NCI-H146 (cell line): ENCODE data around the gene PDXDC1.
"Not testable (repeated sequence)": the region's sequence is repeated elsewhere in the genome, so short reads cannot be mapped to it uniquely, and the experiment has no call there.

Experiments used
- DNase-seq: peaks from one replicate; lab custom pipeline; 2025; lab: John Stamatoyannopoulos, UW

Gene PDXDC1

DNA sequence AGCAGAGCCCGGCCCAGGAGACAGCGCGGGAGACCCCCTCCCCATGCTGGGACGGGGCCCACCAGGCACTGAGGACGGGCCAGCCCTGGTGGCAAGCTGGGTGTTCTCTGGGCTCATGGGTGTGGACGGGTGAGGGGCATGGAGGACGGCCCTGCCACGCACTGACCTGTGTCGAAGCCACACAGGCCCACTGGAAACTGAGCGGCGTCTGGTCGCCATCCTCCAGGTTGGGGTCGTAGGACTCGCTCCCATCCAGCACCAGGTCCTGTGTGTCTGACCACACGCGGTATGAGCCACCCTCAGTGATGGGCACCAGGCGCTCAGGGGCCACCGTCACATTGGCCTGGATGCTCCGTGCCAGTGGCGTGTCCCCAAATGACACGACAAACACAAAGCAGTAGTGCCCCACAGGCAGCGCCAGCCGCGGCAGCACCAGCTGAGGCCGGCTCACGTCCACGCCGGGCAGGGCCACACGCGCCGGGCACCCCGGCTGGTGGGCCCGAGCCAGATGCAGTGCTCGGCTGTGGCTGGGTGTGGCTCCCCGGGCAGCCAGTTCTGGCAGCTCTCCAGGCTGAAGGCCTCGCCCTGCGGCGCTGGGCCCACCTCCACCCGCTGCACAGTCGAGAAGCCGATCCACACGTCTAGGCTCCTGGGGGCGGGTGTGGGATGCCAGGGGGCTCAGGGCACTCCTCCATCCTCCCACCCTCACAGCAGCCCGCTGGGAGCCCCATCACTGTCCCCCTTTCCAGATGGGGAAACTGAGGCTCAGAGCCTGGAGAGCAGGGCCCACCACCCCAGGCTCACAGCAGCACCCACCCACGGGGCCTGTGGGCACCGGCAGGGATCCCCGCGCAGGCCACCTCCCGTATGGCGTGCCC lies 160.9 kb downstream of the PDXDC1 start:
- not testable (repeated sequence) for DNase-seq

GRCh38 chr16:15137514-15137913 lies 162.7 kb downstream of the PDXDC1 start:
- DNase-seq = not testable (repeated sequence)

DNA sequence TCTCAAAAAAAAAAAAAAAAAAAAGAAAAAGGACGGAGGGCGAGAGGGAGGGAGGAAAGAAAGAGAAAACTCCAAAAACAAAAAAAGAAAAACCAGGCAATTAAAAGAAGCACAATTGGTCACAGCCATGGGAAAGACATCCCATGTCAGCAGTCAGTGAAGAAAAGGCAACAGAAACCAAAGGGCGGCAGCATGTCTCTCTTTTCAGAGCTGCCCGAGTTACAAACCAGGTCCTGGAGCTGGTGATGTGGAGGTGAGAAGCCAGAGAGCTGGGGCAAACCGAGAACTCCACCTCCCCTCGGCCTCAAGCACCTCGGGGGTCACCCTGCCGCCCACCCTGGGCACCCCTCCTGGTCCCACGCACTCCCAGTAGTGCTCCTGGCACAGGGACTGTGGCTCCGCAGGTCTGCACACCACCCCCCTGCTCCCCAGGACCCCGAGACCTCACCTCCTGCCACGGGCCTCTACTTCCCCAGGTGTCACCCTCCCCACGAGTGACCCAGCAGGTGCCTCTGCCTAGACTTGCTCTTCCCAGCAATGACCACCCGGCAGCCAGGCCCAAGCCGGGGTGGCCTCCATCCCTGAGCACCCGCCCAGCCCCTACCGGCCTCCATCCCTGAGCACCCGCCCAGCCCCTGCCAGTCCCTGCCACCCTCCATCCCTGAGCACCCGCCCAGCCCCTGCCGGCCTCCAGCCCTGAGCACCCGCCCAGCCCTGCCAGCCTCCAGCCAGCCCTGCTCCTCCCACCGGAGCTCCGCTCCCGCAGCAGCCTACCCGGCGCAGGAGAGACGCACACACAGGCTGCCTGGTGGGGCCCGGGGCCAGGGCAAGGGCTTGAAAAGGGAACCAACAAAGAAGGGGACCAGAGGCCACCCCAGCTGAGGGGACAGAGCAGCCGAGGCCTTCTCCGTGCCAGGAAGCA lies 165.9 kb downstream of the PDXDC1 start:
- not testable (repeated sequence) for DNase-seq

DNA sequence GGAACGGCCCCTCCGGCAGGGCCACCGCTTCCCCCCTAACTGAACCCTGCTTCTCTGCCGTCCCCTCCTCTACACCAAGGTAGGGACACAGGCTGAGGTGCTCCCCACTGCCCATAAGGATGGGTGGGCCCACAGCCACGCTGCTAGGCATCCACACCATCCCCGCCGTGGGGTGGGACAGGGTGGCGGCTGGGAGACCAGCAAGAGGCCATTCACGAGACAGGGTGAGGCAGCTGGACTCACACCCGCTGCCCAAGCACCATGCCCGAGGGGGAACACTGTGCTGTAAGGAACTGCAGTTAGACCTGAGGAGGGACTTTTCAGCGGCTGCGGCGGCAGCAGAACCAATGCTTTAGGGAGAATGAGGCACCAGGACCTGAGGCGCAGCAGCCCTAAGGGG lies 166.8 kb downstream of the PDXDC1 start:
- no peak for DNase-seq

- DNase-seq = not testable (repeated sequence)
Measured at GRCh38 chr16:15142107-15142890, 167.5 kb downstream of the PDXDC1 start.

- not testable (repeated sequence) for DNase-seq
Measured at GRCh38 chr16:15142891-15143600, 168.2 kb downstream of the PDXDC1 start.

- DNase-seq = not testable (repeated sequence)
Measured at GRCh38 chr16:15143601-15144091, 168.8 kb downstream of the PDXDC1 start.

- not testable (repeated sequence) for DNase-seq
Measured at GRCh38 chr16:15144092-15144631, 169.3 kb downstream of the PDXDC1 start.

GRCh38 chr16:15144781-15145417 lies 170.1 kb downstream of the PDXDC1 start:
- not testable (repeated sequence) for DNase-seq

DNA sequence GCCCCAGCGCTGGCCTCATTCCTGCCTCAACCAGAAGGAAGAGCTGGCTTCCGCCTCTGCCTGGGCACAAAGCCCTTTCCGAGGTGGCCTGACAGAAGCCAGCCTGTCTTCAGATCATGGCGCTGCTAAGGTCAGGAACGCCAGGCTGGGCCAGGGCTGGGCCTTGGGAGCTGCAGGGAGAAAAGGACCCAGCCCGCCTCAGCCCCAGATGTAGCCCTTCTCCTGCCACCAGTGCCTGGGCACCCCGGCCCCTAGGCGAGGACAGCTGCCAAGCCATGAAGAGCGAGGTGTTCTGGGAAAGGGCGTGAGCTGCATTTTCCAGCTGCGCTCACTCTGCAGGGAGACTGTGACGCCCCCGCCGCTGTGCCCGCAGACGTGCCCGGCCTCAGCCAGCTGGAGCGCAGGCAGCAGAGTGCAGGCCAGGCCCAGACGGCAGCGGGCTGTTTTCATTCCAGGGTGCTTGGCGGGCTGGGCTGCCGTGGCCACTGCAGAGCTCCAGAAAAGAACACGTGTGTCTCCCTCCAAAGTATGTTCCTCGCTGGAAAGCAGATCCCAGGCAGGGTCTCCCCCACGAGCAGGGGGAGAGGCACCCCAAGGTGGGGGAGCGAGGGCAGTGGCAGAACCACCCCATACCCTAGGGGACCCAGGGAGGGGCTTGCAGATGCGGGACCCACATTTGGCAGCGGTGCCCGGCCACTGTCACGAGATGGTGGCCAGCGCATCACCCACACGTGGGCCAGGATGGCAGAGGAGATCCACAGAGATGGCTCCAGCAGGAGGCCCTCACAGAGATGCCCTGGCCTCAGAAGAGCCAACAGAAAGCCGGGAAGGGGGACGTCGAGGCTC lies 170.8 kb downstream of the PDXDC1 start:
- not testable (repeated sequence) for DNase-seq

- DNase-seq = not testable (repeated sequence)
Measured at GRCh38 chr16:15146264-15146662, 171.4 kb downstream of the PDXDC1 start.

GRCh38 chr16:15148831-15149230 lies 174.0 kb downstream of the PDXDC1 start:
- not testable (repeated sequence) for DNase-seq

- DNase-seq = not testable (repeated sequence)
Measured at GRCh38 chr16:15149260-15149659, 174.4 kb downstream of the PDXDC1 start.

DNA sequence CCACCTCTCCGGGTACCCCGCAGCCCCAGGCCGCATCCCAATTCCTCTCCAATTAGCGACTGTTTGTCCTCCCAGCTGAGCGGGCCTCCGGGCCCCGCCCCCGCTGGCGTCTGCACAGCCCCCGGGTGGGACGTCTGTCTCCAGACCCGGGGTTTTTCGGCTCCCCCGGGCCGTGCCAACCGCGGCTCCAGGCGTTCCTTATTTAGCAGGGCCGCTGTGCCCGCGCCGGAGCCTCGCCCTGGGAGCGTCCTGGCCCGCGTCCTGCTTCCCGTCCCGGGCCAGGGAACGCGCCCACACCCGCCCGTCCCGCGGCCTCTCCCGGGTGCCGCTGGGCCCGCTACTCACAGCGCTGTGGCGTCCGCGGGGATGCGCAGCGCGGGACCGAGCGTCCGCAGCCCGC lies 179.2 kb downstream of the PDXDC1 start:
- DNase-seq = peak; percentile 21

DNA sequence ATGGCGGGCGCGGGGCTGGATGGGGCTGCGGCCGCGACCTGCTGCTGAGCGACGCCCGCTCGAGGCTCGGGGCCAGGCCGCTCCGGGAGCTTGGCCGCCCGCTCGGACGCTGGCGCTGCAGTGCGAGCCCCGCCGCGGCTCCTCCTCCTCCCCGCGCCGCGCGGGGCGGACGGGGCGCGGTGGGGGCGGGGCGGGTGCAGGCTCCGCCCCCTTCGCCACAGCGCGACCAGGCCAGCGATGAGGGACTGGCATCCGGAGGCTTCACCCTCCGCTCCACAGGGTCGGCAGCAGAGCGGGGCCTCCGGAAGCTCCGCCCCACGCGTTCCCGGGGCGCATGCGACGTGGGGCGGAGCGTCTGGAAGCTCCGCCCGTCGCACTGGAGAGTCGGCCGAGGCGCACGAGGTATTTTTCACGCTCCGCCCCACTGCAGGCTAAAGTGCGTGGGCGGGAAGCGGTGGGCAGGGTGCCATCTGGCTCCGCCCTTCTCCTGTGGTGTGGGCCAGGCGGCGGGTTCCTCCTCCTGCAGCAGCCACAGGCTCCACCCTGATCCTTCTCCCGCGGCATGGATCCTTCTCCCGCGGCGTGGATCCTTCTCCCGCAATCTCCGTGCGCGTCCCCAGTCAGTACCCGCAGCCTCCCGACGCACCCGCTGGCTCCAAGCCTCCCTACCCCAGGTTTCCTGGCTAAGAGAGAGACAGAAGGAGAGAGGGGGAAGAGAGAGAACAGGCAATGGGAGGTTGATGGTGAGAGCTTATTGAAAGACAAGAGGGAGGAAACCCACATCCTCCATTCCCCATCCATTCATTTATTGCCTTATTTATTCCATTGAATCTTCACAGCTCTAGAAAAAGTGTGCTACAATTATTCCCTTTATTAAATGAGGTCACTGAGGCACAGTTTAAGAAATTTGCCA lies 180.1 kb downstream of the PDXDC1 start:
- peak; percentile 82 for DNase-seq

DNA sequence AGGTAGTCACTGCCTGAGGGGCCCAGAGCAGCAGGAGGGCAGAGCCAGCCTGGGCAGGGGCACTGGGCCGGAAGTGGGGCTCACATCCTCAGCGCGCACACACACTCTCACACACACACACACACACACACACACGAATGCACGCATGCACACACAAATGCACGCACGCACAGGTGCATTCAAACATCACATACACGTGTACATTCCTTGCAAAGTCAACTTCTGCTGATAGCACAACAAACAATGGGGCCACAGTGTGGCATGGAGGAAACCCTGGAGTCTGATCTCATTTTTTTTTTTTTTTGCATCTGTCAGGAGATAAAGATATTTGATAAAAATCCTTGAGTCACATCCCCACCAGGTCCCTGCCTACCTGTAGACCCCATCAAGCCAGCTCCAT lies 182.8 kb downstream of the PDXDC1 start:
- DNase-seq = not testable (repeated sequence)

DNA sequence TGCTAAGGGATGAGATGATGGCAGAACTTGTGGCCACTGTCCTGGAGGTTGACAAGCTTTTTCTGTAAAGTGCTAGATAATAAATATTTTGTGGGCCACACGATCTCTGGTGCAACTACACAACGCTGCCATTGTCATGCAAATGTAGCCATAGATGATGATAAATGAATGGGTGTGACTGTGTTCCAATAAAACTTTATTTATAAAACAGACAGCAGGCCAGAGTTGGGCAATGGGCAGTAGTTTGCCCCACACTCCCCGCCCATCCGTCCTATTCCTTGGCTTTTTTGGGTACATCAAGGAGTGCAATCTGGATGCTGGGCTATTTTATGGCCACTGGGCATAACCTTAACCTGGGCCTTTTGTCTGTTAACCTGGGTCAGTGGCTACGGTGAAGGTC lies 184.8 kb downstream of the PDXDC1 start:
- not testable (repeated sequence) for DNase-seq

DNA sequence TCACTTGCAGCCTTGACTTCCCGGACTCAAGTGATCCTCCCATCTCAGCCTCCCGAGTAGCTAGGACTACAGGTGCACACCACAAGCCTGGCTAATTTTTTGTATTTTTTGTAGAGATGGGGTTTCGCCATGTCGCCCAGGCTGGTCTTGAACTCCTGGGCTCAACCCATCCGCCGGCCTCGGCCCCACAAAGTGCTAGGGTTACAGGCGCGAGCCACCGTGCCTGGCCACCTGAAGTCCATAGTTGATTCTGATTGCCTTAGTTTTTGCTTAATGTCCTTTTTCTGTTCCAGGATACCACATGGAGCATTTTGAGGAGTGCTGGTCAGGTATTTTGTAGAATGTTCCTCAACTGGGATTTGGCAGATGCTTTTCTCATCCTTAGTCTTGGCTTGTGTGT lies 185.7 kb downstream of the PDXDC1 start:
- DNase-seq = not testable (repeated sequence)
